ENCODE results near the gene CTNND1.
A peak's percentile ranks its signal among the peaks of the same experiment; 100 is the strongest.
"Not testable (repeated sequence)": the region's sequence is repeated elsewhere in the genome, so short reads cannot be mapped to it uniquely, and the experiment has no call there.

The CTNND1 gene

DNA sequence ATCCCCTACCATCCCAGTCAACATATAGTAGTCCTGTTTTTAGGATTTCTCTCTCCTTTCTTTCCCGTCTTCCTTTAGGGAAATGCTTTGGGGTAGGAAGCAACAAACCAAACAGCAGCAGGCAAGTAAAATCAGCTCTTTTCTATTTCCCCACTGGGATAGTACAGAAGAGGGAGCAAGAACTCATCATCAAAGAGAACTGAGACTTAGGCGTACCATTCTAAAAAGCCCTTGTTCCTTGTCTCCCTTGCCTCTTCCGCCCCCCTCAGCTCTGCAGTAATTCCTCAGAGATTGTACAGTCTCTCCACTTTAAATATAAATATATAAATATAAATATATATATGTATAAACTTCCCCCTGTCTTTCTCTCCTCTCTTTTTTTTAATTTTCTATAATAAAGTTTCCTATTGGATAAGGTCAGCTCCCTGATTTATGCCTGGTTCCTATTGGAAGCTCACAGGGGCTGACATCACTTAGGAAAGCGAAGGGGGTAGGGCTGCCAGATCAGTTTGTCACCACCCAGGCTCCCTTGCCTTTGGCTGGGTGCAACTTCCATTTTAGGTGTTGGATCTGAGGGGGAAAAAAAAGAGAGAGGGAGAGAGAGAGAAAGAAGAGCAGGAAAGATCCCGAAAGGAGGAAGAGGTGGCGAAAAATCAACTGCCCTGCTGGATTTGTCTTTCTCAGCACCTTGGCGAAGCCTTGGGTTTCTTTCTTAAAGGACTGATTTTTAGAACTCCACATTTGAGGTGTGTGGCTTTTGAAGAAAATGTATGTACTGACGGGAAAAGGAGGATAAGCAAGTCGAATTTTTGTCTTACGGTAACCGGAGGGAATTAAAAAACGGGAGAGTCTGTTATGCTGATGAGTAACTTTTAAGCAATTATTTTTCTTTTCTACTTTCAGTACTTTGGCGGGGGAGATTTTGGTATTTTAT, at the start of gene CTNND1:
Gene CTNND1, plus strand, starts transcription at position 502 of the 934 bp plus-strand sequence. CDS start 29,677 bp downstream, outside the sequence.
- DNase-seq (ENCODE audit: low read depth): no peak

DNA sequence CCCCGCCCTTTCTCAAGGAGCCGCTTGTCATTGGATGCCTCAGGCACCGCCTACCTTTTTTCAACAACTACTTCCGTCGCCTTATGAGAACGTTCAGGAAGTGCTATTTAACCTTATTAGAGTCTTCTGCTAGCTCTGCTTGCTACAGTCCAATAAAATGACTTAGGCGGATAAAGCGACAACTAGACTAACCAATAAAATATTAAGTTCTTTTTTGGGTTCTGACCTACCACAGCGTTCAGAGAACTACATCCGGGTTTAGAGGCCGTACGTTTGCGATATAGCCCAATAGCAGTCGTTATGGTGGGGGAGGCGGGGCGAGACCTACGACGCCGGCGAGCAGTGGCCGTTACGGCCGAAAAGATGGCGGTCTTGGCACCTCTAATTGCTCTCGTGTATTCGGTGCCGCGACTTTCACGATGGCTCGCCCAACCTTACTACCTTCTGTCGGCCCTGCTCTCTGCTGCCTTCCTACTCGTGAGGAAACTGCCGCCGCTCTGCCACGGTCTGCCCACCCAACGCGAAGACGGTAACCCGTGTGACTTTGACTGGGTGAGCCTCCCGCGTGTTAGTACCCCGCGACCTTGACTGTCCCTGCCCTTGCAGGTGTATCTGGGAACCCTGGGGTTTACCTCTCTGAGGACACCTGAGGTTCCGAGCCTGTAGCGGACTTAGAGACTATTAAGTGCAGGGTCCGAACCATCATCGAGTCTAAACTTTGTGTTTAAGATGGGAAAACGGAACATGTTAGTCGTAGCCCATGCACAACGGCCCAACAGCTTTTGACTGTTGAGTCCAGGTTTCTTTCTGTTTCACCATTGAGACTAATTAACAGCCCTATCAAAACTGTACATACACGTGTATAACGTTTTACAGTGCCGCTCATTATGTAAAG, 49.1 kb upstream of the CTNND1 start, which contains the start of gene TMX2:
Gene TMX2, plus strand, starts transcription at position 338 of the 895 bp plus-strand sequence. Its CDS starts 26 bp downstream, at position 364.
- peak; percentile 81 for DNase-seq (ENCODE audit: low read depth)

DNA sequence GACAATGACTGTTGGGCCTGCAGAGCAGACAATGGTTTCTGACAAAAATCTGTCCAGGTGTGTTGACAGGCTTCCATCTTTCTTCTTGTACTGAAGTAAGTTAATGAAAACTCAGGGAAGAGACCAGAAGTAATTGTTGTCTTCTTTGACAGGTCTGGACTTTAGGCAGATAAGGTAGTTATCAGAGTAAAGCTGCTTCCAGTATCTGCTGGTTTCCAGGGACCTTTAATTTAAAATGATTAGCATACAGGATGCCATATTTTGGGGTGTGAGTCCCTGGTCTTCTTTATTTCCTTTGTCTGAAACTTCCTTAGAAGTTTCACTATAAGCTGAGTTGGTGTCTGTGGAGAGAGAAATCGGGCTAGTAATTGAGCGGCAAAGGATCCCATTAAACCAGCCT, 47.8 kb upstream of the CTNND1 start:
- DNase-seq (ENCODE audit: low read depth): no peak

- DNase-seq (ENCODE audit: low read depth): not testable (repeated sequence)
Measured at GRCh38 chr11:57716726-57717125, 44.9 kb upstream of the CTNND1 start.

DNA sequence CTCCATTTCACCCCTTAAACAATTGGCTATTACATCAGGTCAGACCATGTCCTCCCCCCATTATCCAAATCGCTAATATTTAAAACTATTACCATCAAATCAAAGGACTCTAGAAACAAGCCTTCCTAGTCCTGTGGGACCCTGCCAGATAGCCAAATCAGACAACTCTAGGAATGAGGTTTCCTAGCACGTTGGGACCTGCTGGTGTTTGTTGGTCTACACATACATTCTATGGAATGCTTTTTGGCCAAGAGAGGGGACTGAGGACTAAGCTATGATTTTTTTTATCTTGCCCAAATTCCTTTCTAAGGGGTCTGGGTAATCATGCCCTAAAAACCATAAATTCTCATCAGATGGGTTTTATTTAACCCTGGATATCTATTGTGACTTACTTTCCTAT, 34.4 kb upstream of the CTNND1 start:
- no peak for DNase-seq (ENCODE audit: low read depth)

GRCh38 chr11:57728829-57729228, 32.8 kb upstream of the CTNND1 start:
- DNase-seq (ENCODE audit: low read depth): no peak

DNA sequence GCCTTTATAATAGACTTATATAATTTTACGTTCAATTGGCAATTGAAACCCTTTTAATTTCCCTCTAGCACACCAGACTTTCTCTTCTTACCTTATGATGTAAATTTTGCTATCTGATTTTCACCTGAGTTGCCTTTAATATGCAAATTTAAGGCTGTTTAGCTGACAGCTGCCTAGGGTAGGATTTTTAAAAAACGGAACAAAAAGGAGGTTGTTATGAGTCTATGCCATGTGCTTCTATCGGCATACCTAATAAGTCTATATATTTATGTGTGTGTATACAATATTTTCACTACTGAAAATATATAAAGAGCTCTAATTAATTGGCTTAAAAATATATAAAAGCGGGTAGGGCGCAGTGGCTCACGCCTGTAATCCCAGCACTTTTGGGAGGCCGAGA, 32.1 kb upstream of the CTNND1 start:
- DNase-seq (ENCODE audit: low read depth): no peak

DNA sequence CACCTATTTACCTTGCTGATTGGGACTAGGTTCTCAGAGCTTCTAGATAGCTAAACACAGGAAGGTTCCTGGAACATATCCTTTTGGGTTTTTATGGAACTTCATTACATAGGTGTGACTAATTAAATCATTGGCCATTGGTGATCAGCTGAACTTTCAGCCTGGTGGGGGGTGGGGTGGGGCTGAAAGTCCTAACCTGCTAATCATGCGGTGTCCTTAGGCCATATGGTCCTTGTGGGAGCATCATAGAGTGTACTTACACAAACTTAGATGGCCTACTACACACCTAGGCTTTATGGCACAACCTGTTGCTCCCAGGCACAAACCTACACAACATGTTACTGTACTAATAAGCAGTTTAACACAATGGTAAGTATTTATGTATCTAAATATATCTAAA, 28.9 kb upstream of the CTNND1 start:
- DNase-seq (ENCODE audit: low read depth): no peak

GRCh38 chr11:57735619-57736298, 25.8 kb upstream of the CTNND1 start:
- no peak for DNase-seq (ENCODE audit: low read depth)

DNA sequence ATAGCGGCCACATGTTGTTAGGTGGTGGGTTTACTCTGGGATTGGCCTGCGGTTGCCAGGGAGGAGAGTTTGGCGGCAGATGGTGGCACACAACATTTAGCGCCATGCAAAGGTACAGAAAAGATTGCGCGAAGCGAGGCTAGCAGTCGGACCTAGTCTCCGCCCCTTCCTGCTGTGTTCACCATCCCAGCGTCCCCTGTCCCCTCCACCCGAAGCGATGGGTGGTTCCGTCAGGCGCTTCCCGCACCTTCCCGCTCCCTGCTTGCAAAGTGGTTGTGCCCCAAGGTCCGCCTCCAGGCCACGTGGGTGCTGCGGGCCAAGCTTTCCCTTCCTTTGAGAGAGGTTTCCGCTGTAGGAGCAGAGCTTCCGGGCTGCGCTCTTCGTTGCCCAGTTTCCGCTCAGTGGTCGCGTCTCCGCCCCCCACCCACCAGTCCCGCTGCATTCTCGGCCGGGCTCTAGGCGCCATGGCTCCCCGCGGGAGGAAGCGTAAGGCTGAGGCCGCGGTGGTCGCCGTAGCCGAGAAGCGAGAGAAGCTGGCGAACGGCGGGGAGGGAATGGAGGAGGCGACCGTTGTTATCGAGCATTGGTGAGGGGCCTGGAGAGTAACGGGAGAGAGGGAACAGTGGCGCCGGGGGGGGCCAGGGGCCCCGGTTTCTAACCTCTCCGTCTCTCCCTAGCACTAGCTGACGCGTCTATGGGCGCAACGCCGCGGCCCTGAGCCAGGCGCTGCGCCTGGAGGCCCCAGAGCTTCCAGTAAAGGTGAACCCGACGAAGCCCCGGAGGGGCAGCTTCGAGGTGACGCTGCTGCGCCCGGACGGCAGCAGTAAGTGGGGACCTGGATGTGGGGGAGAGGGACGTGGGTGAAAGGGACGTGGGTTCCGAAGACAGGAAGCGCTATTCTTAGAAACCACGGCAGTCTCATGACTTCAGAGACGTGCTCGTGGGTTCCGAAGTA, 20.2 kb upstream of the CTNND1 start, which contains the start of gene SELENOH:
Gene SELENOH, plus strand, starts transcription at position 360 of the 955 bp plus-strand sequence. Its CDS starts 105 bp downstream, at position 465.
- DNase-seq (ENCODE audit: low read depth): peak; percentile 85

- no peak for DNase-seq (ENCODE audit: low read depth)
Measured at GRCh38 chr11:57742087-57742452, 19.5 kb upstream of the CTNND1 start.

GRCh38 chr11:57744357-57744756, 17.2 kb upstream of the CTNND1 start:
- no peak for DNase-seq (ENCODE audit: low read depth)

GRCh38 chr11:57745206-57745605, 16.4 kb upstream of the CTNND1 start:
- DNase-seq (ENCODE audit: low read depth): no peak

DNA sequence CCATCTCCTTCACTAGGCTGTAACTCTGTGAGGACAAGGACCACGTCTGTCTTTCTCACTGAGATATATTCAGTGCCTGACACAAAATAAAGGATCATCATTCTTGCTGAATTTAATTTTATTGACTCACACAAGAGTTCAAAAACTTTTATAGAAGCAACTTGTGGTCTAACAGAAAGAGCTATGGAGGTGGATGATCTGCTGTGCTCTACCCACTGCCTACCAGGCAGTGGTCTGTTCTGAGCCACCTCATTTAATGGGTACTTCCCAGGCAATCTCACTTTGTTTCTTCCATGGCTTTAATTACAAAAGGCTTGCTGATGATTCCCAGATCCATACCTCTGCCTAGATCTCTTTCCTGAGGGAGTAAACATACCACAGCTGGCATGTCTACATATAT, 14.7 kb upstream of the CTNND1 start:
- DNase-seq (ENCODE audit: low read depth): no peak

GRCh38 chr11:57751176-57751575, 10.4 kb upstream of the CTNND1 start:
- no peak for DNase-seq (ENCODE audit: low read depth)

GRCh38 chr11:57751676-57752253, 9.8 kb upstream of the CTNND1 start, which contains the start of gene BTBD18:
Gene BTBD18, minus strand, starts transcription at chr11:57751819. Its CDS starts 631 bp downstream, at chr11:57751188.
- DNase-seq (ENCODE audit: low read depth): no peak

DNA sequence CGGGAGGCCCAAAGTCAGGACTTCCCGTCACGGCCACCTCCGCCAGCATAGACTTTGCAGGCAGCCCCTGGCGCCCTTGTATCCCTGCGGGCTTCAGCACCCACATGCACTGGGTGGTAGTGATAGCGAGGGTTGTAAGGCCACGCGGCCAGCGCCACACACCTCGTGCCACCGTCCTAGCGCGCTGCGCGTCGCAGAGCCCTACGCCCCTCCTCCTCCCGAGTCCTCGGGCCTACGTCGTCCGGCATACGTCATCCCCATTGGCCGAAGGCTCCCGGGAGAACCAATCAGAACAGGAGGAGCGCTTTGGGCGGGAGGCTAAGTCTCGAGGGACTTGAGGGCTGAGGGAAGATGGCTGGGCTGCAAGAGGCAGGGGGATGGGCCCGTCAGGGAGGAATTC, 8.6 kb upstream of the CTNND1 start:
- no peak for DNase-seq (ENCODE audit: low read depth)

DNA sequence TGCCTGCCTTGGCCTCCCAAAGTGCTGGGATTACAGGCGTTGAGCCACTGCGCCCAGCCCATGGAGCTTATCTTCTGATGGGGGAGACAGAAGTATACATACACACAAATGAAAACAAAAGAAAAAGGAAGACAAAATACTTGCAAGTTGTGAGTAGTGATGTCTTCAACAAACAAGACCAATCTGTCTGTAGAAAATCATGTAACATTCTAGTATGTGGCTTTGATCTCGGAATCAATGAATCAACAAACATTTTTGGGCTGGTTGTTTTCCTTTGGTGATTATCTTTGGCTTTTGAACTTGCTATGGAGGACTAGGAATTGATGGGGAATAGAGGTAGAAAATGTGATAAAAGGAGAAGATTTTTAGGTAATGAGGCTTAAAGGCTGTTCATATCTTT, 3.4 kb upstream of the CTNND1 start:
- DNase-seq (ENCODE audit: low read depth): no peak

DNA sequence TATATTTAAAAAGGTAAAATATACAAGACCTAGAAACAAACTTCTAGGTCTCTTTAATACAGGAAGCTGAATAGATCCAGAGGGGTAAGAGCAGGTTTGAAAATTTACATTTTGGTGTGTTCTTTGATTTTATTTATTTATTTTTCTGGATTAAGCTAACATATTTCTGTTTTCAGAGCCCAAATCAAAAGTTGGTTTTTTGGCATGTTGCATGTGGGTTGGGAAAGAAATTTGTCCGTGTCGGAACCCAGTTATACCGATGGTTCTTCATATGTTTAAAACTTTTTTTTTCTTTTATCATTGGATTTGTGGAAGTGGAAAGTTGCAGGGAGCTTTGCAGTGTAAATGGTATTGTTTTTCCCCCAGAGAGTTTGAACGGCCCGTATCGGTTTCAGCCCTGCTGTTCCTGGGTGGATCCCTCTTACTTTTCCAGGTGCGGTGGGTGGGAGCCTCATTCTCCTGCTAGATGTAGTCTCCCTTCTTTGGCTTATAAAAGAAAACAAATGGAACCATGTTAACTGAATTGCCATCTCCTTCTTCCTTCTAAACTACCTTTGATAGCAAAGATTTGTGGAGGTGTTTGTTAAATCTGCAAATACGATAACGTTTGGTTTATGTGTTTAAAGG, 746 bp downstream of the CTNND1 start:
- DNase-seq (ENCODE audit: low read depth): no peak

DNA sequence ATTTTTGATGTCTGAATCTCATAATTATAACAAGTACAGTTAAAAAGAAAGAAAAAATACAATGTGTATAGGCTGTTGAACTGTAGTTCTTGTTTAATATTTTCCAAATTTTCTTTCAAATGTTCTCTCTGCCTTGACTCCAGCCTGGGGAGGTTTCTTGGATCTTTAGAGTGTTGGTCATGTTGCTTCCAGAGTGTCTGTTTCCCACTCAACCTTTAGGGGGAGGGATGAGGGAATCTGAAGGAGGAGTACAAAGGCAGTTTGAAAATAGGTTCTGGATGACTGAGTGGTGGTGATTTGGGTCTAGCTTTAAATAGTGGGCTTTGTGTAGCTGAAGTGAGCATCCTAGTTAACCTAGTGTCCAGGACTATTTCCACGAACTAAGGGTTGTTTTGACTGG, 2.0 kb downstream of the CTNND1 start:
- no peak for DNase-seq (ENCODE audit: low read depth)

Measured in activated T-helper 1 cell treated with Interleukin-2 at 50 U/mL for 16 hours (primary cell).